ENCODE results near the gene TSC22D3.
"Not testable (repeated sequence)": the region's sequence is repeated elsewhere in the genome, so short reads cannot be mapped to it uniquely, and the experiment has no call there.

TSC22D3 gene

DNA sequence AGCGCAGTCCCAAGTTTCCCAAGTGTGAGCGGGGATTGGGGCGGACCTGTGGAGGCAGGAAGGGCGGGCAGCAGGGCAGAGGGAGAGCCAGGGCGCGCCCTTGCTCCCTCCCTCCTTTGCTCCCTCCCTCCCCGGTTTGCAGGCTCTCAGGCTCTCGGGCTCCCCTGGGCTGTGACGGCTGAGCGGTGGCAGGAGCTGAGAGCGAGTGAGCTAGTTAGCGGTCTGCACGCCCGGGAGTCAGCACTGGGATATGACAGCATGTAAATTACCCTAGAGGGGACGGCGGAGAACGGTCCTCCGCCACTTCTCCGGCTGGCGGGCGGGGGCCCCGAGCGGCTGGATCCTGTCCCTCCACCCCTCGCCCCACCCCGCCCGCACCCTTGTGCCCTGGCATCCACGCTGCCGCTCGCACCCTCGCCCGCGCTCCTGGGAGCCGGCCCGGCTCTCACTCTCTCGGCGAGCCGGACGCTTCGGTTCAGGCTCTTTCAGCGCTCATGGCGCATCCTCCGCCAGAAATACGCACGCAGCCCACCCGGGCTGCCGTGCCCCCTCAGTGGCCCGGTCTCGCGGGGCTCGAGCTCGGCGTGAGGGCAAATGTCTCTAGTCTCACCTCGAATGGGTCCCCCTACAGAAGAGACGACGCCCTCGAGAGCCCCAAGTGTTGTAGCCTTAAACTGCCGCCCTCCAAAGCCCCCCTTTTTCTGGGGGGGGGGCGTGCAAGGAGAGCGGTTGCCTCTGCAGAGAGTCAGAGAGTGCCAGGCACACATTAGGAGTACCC lies at the start of gene TSC22D3:
Gene TSC22D3, minus strand, starts transcription at position 54 of the 778 bp plus-strand sequence. CDS start 368 bp downstream, outside the sequence.
- TF ChIP-seq ZFX (IDR thresholded peaks at IDR 0.05; ENCODE audit: borderline replicate concordance): no peak
- TF ChIP-seq, protein P1, sequence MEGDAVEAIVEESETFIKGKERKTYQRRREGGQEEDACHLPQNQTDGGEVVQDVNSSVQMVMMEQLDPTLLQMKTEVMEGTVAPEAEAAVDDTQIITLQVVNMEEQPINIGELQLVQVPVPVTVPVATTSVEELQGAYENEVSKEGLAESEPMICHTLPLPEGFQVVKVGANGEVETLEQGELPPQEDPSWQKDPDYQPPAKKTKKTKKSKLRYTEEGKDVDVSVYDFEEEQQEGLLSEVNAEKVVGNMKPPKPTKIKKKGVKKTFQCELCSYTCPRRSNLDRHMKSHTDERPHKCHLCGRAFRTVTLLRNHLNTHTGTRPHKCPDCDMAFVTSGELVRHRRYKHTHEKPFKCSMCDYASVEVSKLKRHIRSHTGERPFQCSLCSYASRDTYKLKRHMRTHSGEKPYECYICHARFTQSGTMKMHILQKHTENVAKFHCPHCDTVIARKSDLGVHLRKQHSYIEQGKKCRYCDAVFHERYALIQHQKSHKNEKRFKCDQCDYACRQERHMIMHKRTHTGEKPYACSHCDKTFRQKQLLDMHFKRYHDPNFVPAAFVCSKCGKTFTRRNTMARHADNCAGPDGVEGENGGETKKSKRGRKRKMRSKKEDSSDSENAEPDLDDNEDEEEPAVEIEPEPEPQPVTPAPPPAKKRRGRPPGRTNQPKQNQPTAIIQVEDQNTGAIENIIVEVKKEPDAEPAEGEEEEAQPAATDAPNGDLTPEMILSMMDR (IDR thresholded peaks at IDR 0.05): no peak
- H3K27ac ChIP-seq: no peak within 1 kb of the TSS

- H3K27ac ChIP-seq: no peak overlapping the region
- TF ChIP-seq, protein P1 (IDR thresholded peaks at IDR 0.05): no peak
These were observed 47.9 kb upstream of the TSC22D3 start for GRCh38 chrX:107823456-107823855.

DNA sequence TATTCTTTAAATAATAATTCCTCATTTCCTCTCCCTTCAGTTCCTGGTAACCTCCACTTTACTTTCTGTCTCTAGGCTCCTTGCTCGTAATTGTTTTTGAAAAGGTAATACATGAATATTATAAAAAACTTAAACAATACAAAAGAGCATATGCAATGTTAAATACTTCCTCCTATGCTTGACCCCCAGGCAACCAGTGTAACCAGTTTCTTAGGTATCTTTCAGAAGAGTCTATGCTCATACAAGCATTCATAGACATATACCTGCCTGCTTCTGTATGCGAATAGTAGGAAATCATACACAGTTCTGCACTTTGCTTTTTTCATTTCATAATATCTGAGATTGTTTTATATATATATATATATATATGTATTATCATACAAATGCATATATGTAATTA lies 47.5 kb upstream of the TSC22D3 start:
- TF ChIP-seq ZFX (IDR thresholded peaks at IDR 0.05; ENCODE audit: borderline replicate concordance): no peak
- TF ChIP-seq, protein P1 (IDR thresholded peaks at IDR 0.05): no peak
- no peak overlapping the region for H3K27ac ChIP-seq

- H3K27ac ChIP-seq: no peak overlapping the region
- TF ChIP-seq, protein P1 (IDR thresholded peaks at IDR 0.05): no peak
- TF ChIP-seq ZFX (IDR thresholded peaks at IDR 0.05; ENCODE audit: borderline replicate concordance): no peak
These were observed 43.4 kb upstream of the TSC22D3 start for GRCh38 chrX:107818900-107819521.

GRCh38 chrX:107810053-107810452 lies 34.5 kb upstream of the TSC22D3 start:
- H3K27ac ChIP-seq: not testable (repeated sequence)

- TF ChIP-seq, protein P1 (IDR thresholded peaks at IDR 0.05): no peak
- no peak for TF ChIP-seq ZFX (IDR thresholded peaks at IDR 0.05; ENCODE audit: borderline replicate concordance)
- no peak overlapping the region for H3K27ac ChIP-seq
These were observed 29.6 kb upstream of the TSC22D3 start for GRCh38 chrX:107805179-107805578.

DNA sequence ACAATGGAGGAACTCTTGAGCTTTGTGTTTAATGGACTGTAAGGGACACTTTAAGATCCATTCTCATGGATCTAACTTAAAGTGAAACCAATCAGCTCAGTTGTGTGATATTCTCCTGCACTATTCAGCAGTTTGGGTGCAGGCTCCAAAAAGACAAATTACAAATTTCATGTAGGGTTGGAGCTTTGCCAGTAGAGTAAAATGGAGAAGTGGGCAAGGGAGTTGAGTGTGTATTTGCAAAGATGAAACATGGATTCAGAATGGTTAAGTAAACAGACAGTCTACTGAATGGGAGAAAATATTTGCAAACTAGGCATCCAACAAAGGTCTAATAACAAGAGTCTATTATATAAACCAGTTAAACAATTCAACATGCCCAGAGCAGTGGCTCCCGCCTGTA lies 28.8 kb upstream of the TSC22D3 start:
- TF ChIP-seq, protein P1 (IDR thresholded peaks at IDR 0.05): no peak
- no peak for TF ChIP-seq ZFX (IDR thresholded peaks at IDR 0.05; ENCODE audit: borderline replicate concordance)
- H3K27ac ChIP-seq: no peak overlapping the region
